Nephron (organoid): ENCODE data around the gene VWA8.
"Not testable (repeated sequence)": the region's sequence is repeated elsewhere in the genome, so short reads cannot be mapped to it uniquely, and the experiment has no call there.

ENCODE experiments used
- H3K27ac Mint-ChIP-seq, 3 experiments: 2 replicates each; pipeline ENCODE4 v1.8.0; 2020; ENCODE audit warnings: mixed read lengths in 3 of 3, mild to moderate bottlenecking in 2 of 3, moderate library complexity in 1 of 3
- H3K27me3 Mint-ChIP-seq: 2 replicates; pipeline ENCODE4 v1.8.0; 2021; ENCODE audit warnings: low read depth, mild to moderate bottlenecking, moderate library complexity, mixed read lengths
- H3K36me3 Mint-ChIP-seq: 2 replicates; pipeline ENCODE4 v1.8.0; 2020; ENCODE audit warnings: low read depth, mixed read lengths
- H3K4me1 Mint-ChIP-seq: 2 replicates; pipeline ENCODE4 v1.8.0; 2020; ENCODE audit warnings: mixed read lengths
- H3K4me3 Mint-ChIP-seq, 3 experiments: 2 replicates each; pipeline ENCODE4 v1.8.0; 2020; ENCODE audit warnings: mild to moderate bottlenecking in 3 of 3, mixed read lengths in 3 of 3, moderate library complexity in 2 of 3
- H3K9me3 Mint-ChIP-seq: 2 replicates; pipeline ENCODE4 v1.8.0; 2020; ENCODE audit warnings: mixed read lengths
- TF ChIP-seq, protein P1 (sequence below), 3 experiments: fragments of 200-600 bp; sonication (generic); IDR thresholded peaks; one replicate each; pipeline ENCODE4 v1.5.0; 2021; ENCODE audit warnings: antibody characterized with exemption in 3 of 3; ENCODE audit not compliant: unreplicated experiment in 3 of 3

The VWA8 gene

DNA sequence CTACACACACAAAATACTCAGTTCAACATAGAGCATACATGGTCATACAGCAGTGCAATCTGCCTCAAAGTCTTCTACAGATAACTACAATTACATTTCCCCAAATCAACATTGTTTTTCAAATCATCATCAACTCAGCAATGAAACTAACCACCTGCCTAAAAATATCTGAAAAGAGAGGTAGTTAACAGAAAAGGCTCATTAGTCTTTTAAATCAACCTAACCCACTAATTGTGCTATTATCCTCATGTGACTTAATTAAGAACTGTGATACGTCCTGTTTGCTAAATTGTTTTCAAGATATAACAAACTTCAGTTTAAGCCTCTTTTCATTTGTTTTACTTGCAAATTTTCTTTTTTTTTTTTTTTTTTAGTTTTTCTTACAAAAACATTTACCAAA lies 65.4 kb downstream of the VWA8 start:
- no peak overlapping the region for H3K4me3 Mint-ChIP-seq
- H3K9me3 Mint-ChIP-seq, result no peaks in the 10 kb centered on the region
- H3K27me3 Mint-ChIP-seq, result no peaks in the 10 kb centered on the region

DNA sequence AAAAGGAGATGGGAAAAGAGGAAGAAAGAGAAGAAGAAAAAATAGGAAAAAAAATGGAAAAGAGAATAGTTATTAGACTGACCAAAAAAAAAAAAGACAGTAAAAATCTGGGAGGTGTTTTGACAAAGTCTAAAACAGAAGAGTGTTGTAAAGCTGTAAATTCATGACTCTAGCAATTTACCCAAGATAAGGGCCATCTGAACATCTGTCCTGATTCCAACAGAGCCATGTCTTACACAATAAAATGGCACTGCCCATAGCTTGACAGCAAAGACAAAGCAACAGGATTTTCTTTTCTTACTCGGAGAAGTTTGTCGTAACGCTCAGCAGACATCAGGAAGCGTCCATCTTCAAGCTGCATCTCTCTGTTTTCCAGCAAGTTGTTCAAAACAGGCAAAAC lies 69.8 kb downstream of the VWA8 start:
- H3K9me3 Mint-ChIP-seq, result no peaks in the 10 kb centered on the region
- TF ChIP-seq, protein P1, sequence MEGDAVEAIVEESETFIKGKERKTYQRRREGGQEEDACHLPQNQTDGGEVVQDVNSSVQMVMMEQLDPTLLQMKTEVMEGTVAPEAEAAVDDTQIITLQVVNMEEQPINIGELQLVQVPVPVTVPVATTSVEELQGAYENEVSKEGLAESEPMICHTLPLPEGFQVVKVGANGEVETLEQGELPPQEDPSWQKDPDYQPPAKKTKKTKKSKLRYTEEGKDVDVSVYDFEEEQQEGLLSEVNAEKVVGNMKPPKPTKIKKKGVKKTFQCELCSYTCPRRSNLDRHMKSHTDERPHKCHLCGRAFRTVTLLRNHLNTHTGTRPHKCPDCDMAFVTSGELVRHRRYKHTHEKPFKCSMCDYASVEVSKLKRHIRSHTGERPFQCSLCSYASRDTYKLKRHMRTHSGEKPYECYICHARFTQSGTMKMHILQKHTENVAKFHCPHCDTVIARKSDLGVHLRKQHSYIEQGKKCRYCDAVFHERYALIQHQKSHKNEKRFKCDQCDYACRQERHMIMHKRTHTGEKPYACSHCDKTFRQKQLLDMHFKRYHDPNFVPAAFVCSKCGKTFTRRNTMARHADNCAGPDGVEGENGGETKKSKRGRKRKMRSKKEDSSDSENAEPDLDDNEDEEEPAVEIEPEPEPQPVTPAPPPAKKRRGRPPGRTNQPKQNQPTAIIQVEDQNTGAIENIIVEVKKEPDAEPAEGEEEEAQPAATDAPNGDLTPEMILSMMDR (IDR thresholded peaks at IDR 0.05; ENCODE audit: unreplicated experiment in 3 of 3), result no peak
- H3K4me3 Mint-ChIP-seq, result no peak overlapping the region
- no peak overlapping the region for H3K27ac Mint-ChIP-seq
- no peaks in the 10 kb centered on the region for H3K27me3 Mint-ChIP-seq
- H3K4me1 Mint-ChIP-seq, result no peaks in the 10 kb centered on the region
- peaks cover 38% of the 10 kb centered on the region for H3K36me3 Mint-ChIP-seq

More for the DNA sequence above, 65.4 kb downstream of the VWA8 start:
- TF ChIP-seq, protein P1 (IDR thresholded peaks at IDR 0.05; ENCODE audit: unreplicated experiment in 3 of 3), result no peak
- Mint-ChIP-seq H3K36me3 (peaks cover 27% of the 10 kb centered on the region), H3K4me1 (no peaks in the 10 kb centered on the region), H3K27ac (no peak overlapping the region)

DNA sequence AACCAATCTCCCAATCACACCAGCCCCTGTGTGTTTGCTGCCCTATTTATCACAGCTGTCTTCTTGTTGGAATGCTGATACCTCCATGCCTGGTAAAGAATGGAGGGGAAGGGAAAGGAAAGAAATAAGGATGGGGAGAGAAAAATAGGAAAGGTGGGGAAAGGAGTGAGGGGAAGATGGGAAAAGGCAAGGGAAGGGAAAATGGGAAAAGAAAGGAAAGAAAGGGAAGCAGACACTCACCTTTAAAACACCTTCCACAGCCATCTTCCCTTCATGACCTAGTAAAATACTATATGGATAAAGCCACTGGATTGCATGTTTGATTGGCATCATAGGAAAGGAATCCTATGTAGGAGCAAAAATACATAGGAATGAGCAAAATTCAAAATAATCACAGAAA lies 77.8 kb downstream of the VWA8 start:
- H3K4me1 Mint-ChIP-seq, result no peaks in the 10 kb centered on the region
- peaks cover 65% of the 10 kb centered on the region for H3K36me3 Mint-ChIP-seq
- H3K4me3 Mint-ChIP-seq, result no peak overlapping the region
- H3K9me3 Mint-ChIP-seq, result peaks cover 10% of the 10 kb centered on the region
- no peaks in the 10 kb centered on the region for H3K27me3 Mint-ChIP-seq
- H3K27ac Mint-ChIP-seq, result no peak overlapping the region
- TF ChIP-seq, protein P1 (IDR thresholded peaks at IDR 0.05; ENCODE audit: unreplicated experiment in 3 of 3), result no peak

DNA sequence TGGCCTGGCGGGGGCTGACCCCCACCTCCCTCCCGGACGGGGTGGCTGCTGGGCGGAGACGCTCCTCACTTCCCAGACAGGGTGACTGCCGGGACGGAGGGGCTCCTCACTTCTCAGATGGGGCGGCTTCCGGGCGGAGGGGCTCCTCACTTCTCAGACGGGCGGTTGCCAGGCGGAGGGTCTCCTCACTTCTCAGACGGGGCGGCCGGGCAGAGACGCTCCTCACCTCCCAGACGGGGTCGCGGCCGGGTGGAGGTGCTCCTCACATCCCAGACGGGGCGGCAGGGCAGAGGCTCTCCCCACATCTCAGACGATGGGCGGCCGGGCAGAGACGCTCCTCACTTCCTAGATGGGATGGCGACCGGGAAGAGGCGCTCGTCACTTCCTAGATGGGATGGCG lies 79.0 kb downstream of the VWA8 start:
- H3K9me3 Mint-ChIP-seq, H3K4me3 Mint-ChIP-seq, H3K4me1 Mint-ChIP-seq, H3K27me3 Mint-ChIP-seq, H3K27ac Mint-ChIP-seq: not testable (repeated sequence)
- H3K36me3 Mint-ChIP-seq, result peaks cover 56% of the 10 kb centered on the region

DNA sequence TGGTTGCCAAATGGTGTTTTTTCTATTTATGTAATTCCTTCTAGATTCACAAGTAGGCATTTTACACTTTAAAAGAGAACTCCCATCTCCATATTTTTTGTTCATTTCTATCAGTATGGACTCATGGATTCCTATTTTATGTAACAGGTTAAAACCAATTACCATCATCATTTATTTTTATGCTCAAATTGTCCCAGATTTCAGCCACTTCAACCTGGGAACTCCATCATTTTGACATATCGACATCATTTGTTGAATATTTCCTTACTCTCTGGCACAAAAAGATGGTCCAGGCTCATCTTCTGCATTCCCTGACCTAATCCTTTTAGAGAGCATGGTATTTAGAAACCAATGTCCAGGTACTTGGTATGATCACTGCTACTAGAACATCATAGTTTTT lies 79.9 kb downstream of the VWA8 start:
- TF ChIP-seq, protein P1 (IDR thresholded peaks at IDR 0.05; ENCODE audit: unreplicated experiment in 3 of 3), result no peak
- Mint-ChIP-seq H3K27me3 (no peaks in the 10 kb centered on the region), H3K36me3 (peaks cover 50% of the 10 kb centered on the region), H3K4me1 (no peaks in the 10 kb centered on the region), H3K27ac (no peak overlapping the region), H3K4me3 (no peak overlapping the region), H3K9me3 (peaks cover 10% of the 10 kb centered on the region)

DNA sequence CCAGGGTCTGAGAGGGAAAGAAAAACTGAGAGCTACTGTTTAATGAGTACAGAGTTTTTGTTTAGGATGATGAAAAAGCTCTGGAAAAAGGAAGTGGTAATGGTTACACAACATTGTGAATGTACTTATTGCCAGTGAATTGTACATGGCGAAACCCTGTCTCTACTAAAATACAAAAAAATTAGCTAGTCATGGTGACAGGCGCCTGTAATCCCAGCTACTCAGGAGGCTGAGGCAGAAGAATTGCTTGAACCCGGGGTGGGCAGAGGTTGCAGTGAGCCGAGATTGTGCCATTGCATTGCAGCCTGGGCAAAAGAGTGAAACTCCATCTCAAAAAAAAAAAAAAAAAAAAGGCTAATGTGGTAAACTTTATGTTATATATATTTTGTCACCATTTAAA lies 96.3 kb downstream of the VWA8 start:
- H3K36me3 Mint-ChIP-seq, result peaks cover 41% of the 10 kb centered on the region
- H3K27ac Mint-ChIP-seq, result no peak overlapping the region
- H3K4me3 Mint-ChIP-seq, result no peak overlapping the region
- no peaks in the 10 kb centered on the region for H3K9me3 Mint-ChIP-seq
- H3K27me3 Mint-ChIP-seq, result no peaks in the 10 kb centered on the region
- H3K4me1 Mint-ChIP-seq, result no peaks in the 10 kb centered on the region
- TF ChIP-seq, protein P1 (IDR thresholded peaks at IDR 0.05; ENCODE audit: unreplicated experiment in 3 of 3), result no peak

DNA sequence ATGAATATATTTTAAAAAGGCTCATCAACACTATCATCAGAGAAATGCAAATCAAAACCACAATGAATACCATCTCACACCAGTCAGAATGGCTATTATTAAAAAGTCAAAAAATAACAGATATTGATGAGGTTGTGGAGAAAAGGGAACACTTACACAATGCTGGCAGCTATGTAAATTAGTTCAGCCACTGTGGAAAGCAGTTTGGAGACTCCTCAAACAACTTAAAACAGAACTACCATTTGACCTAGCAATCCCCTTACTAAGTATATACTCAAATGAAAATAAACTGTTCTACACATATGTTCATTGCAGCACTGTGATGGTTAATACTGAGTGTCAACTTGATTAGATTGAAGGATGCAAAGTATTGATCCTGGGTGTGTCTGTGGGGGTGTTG lies 98.2 kb downstream of the VWA8 start:
- not testable (repeated sequence) for H3K27me3 Mint-ChIP-seq, H3K27ac Mint-ChIP-seq, H3K4me1 Mint-ChIP-seq, H3K9me3 Mint-ChIP-seq, H3K4me3 Mint-ChIP-seq
- peaks cover 41% of the 10 kb centered on the region for H3K36me3 Mint-ChIP-seq
